ENCODE measurements around the gene RAC3.

GRCh38 chr17:82053130-82053529 lies 21.7 kb downstream of the RAC3 start:
- TF ChIP-seq CTCF (IDR thresholded peaks at IDR 0.05 in 4 of 5, conservative IDR thresholded peaks at IDR 0.05 in 1 of 5): no peak
- TF ChIP-seq POLR2A (IDR thresholded peaks at IDR 0.05): no peak

All from gastrocnemius medialis (tissue), 4 donors.